ENCODE results near the gene BET1. TPM values are rescaled to one million over a fixed set of nuclear protein-coding genes. Genes with fewer than 3 reads are reported as not detected.

Gene BET1
- total RNA-seq, 1 experiment from 2014 or later = 21.4 TPM

DNA sequence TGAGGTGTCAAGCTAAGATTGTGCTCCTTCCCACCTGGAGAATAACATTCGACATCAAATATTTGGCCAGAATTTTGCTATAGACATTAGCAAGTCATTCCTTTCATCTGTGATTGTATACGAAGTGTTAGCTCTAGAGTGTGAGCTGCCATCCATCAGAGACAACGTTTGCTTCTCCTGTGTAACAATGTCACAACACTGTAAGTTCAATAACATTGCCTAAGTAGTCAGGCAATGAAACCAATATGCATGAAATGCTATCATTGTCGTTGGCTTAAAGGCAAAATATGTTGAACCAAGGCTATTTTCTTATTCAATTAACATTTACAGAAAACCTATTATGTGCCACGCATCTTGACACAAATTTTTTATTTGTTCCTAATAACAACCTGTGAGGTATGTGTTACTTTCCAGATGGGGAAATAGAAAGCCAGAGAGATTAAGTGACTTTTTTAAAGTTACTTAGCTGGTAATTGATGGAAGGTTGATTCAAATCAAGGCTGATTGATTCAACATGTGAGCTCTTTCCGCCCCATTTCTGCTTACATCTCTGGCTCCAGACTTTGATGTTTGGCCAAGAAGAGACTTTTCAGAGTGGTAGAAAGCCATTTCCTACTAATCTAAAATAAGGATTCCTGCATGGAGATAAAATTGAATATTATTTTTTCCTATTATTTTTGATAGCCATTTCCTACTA lies 32.0 kb downstream of the BET1 start:
- Histone ChIP-seq H3K9me3 (ENCODE audit: control insufficient read depth, low read depth, low read length) (no peaks in the 10 kb centered on the region), H3K23ac (ENCODE audit: insufficient read length, low read depth, low read length) (no peak overlapping the region), H2AK5ac (ENCODE audit: insufficient read length, low read length) (no peak overlapping the region), H3K18ac (ENCODE audit: insufficient read length, low read depth, low read length) (no peak overlapping the region), H2BK12ac (ENCODE audit: insufficient read length, low read depth, low read length) (no peak overlapping the region), H3K79me2 (ENCODE audit: insufficient read depth, low read length) (no peaks in the 10 kb centered on the region), H2BK20ac (ENCODE audit: low read depth, low read length, poor library complexity, severe bottlenecking) (no peak overlapping the region), H4K20me1 (ENCODE audit: control insufficient read depth, insufficient read depth, insufficient read length) (no peaks in the 10 kb centered on the region), H3K27me3 (ENCODE audit: insufficient read depth, low read length) (no peaks in the 10 kb centered on the region), H3K14ac (ENCODE audit: insufficient read depth, low read length) (no peak overlapping the region), H3T11ph (ENCODE audit: low read length) (no peak overlapping the region), H3K56ac (ENCODE audit: insufficient read length, low read depth, low read length) (no peak overlapping the region), H3K79me1 (ENCODE audit: insufficient read depth, low read depth, low read length, poor library complexity, severe bottlenecking) (no peaks in the 10 kb centered on the region), H3K27ac (ENCODE audit: insufficient read length, low read depth, low read length) (no peak overlapping the region), H2BK15ac (ENCODE audit: low read depth, low read length) (no peak overlapping the region), H2BK5ac (ENCODE audit: insufficient read length, low read length) (no peak overlapping the region), H4K8ac (replicated peaks; ENCODE audit: insufficient read length, low read depth, low read length) (no peak overlapping the region), H2BK120ac (ENCODE audit: low read depth, low read length, poor library complexity, severe bottlenecking) (no peak overlapping the region), H4K5ac (ENCODE audit: insufficient read length, low read depth, low read length) (no peak overlapping the region), H4K91ac (ENCODE audit: insufficient read length, low read depth, low read length) (no peak overlapping the region), H3K9ac (ENCODE audit: extremely low read depth, insufficient read length, low read length) (no peak overlapping the region), H2AFZ (ENCODE audit: low read length) (no peak overlapping the region), H3K4me1 (ENCODE audit: insufficient read depth, low read length) (peaks cover 2% of the 10 kb centered on the region; the same call in 1 of the 2 replicates), H3K4me2 (ENCODE audit: insufficient read depth, insufficient read length, low read length) (no peak overlapping the region), H3K4ac (ENCODE audit: low read depth, low read length) (no peak overlapping the region), H3K23me2 (ENCODE audit: insufficient read length, low read depth, low read length, poor library complexity, severe bottlenecking) (no peaks in the 10 kb centered on the region)
- no peaks in the 10 kb centered on the region for H3K27me3 Mint-ChIP-seq (ENCODE audit: low read depth)
- H3K4me1 Mint-ChIP-seq = peaks cover 15 to 16% of the 10 kb centered on the region in 2 experiments
- no CpG with 5 or more reads among the region's 6 CpGs for WGBS (ENCODE audit: extremely low coverage, insufficient read length, low lambda C conversion rate)
- H3K4me3 Mint-ChIP-seq = no peak overlapping the region
- TF ChIP-seq, protein P1, sequence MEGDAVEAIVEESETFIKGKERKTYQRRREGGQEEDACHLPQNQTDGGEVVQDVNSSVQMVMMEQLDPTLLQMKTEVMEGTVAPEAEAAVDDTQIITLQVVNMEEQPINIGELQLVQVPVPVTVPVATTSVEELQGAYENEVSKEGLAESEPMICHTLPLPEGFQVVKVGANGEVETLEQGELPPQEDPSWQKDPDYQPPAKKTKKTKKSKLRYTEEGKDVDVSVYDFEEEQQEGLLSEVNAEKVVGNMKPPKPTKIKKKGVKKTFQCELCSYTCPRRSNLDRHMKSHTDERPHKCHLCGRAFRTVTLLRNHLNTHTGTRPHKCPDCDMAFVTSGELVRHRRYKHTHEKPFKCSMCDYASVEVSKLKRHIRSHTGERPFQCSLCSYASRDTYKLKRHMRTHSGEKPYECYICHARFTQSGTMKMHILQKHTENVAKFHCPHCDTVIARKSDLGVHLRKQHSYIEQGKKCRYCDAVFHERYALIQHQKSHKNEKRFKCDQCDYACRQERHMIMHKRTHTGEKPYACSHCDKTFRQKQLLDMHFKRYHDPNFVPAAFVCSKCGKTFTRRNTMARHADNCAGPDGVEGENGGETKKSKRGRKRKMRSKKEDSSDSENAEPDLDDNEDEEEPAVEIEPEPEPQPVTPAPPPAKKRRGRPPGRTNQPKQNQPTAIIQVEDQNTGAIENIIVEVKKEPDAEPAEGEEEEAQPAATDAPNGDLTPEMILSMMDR (conservative IDR thresholded peaks at IDR 0.05) = no peak
- H3K9me3 Mint-ChIP-seq = no peaks in the 10 kb centered on the region
- no peaks in the 10 kb centered on the region for H3K36me3 Mint-ChIP-seq (ENCODE audit: insufficient read depth in 1 of 3, low read depth in 3 of 3)
- DNase-seq = no peak
- no peak overlapping the region for H3K27ac Mint-ChIP-seq

Measured in H9 (cell line).